ENCODE data around the gene FAF1.

DNA sequence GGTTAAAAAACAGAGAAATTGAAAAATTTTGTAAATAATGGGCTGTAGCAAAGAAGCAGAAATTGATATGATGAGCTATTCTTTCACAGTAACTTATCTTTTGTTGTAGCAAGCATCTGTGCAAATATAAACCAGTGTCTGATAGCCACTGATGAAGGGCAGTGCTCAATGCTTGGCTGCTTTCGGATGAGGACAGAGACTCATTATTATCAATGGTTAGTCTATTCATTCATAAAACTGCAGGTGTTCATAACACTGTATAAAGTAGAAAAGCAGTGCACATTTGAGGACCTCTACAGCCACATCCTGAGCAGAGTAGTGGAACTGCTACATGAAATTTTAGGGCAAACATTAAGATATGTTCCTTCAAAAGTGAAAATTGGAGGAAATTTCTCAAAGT is 107.2 kb downstream of the FAF1 start:
- TF ChIP-seq TEAD4 (IDR thresholded peaks at IDR 0.05), result no peak
- no peak for TF ChIP-seq NFIC (IDR thresholded peaks at IDR 0.05)
- TF ChIP-seq, protein P1, sequence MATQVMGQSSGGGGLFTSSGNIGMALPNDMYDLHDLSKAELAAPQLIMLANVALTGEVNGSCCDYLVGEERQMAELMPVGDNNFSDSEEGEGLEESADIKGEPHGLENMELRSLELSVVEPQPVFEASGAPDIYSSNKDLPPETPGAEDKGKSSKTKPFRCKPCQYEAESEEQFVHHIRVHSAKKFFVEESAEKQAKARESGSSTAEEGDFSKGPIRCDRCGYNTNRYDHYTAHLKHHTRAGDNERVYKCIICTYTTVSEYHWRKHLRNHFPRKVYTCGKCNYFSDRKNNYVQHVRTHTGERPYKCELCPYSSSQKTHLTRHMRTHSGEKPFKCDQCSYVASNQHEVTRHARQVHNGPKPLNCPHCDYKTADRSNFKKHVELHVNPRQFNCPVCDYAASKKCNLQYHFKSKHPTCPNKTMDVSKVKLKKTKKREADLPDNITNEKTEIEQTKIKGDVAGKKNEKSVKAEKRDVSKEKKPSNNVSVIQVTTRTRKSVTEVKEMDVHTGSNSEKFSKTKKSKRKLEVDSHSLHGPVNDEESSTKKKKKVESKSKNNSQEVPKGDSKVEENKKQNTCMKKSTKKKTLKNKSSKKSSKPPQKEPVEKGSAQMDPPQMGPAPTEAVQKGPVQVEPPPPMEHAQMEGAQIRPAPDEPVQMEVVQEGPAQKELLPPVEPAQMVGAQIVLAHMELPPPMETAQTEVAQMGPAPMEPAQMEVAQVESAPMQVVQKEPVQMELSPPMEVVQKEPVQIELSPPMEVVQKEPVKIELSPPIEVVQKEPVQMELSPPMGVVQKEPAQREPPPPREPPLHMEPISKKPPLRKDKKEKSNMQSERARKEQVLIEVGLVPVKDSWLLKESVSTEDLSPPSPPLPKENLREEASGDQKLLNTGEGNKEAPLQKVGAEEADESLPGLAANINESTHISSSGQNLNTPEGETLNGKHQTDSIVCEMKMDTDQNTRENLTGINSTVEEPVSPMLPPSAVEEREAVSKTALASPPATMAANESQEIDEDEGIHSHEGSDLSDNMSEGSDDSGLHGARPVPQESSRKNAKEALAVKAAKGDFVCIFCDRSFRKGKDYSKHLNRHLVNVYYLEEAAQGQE (IDR thresholded peaks at IDR 0.05; ENCODE audit: low read depth), result no peak
- no peak for TF ChIP-seq RAD21 (IDR thresholded peaks at IDR 0.05; ENCODE audit: low read depth)
- TF ChIP-seq TAF1 (IDR thresholded peaks at IDR 0.05; ENCODE audit: low read depth), result no peak
- TF ChIP-seq MAX (IDR thresholded peaks at IDR 0.05), result no peak
